GM21723 (cell line): ENCODE results near the gene TMEM178B.

Experiments used
- ATAC-seq: cut with Tn5 transposase; IDR thresholded peaks from one replicate; pipeline ENCODE4 v1.9.1; 2021; ENCODE audit warnings: mild to moderate bottlenecking, moderate library complexity; ENCODE audit not compliant: unreplicated experiment

TMEM178B gene

GRCh38 chr7:141511676-141512396, 438.0 kb downstream of the TMEM178B start:
- no peak for ATAC-seq

- ATAC-seq: no peak
These were observed 438.7 kb downstream of the TMEM178B start for GRCh38 chr7:141512597-141512996.

- ATAC-seq: no peak
These were observed 439.9 kb downstream of the TMEM178B start for GRCh38 chr7:141513720-141514119.

- no peak for ATAC-seq
These were observed 442.1 kb downstream of the TMEM178B start for GRCh38 chr7:141515941-141516340.

- no peak for ATAC-seq
These were observed 445.8 kb downstream of the TMEM178B start for GRCh38 chr7:141519623-141520022.

- no peak for ATAC-seq
These were observed 448.9 kb downstream of the TMEM178B start for GRCh38 chr7:141522657-141523342.

GRCh38 chr7:141525973-141526514, 452.2 kb downstream of the TMEM178B start:
- no peak for ATAC-seq

GRCh38 chr7:141527076-141527475, 453.2 kb downstream of the TMEM178B start:
- no peak for ATAC-seq

GRCh38 chr7:141528399-141528798, 454.5 kb downstream of the TMEM178B start:
- ATAC-seq: no peak
